SIG-M5 treated with dmso at 0.1 percent for 504 hours (cell line): ENCODE data around the gene CDYL.
"Not testable (repeated sequence)": the region's sequence is repeated elsewhere in the genome, so short reads cannot be mapped to it uniquely, and the experiment has no call there.

Source experiments
- DNase-seq: peaks from one replicate; lab custom pipeline; 2025; ENCODE audit not compliant: unreplicated experiment; lab: John Stamatoyannopoulos, UW

Gene CDYL

DNA sequence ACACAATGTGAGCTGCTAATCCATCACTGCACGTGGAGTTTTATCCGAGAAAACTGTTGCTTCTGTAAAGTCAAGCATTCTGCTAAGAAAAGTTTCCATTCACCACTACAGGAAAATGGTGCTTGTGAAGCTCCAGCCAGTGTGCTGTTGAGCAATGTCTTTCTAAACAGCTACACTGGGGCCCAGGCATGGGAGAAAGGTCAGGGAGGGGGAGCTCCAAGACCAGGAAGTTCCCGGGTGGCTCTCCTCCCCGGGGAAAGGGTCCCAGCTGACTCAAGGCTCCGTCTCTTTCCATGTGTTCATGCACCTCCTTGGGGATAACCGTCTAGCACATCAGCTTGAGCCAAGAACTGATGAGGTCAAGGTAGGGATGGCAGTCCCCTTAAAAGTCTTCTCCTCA is 207.1 kb downstream of the CDYL start:
- no peak for DNase-seq

DNA sequence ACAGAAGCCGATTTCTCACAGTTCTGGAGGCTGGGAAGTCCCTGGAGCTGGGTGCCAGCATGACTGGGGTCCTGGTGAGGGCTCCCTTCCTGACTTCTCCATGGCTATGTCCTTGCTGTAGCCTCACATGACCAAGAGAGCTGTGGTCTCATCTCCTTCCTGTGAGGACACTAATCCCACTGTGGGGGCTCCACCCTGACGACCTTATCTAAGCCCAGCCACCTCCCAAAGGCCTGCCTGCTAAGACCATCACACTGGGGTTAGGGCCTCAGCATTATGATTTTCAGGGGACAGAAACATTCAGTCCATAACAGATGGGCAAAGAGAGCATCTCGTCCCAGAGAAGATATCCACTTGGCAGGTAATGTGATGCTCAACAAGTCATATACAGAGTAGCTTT is 210.8 kb downstream of the CDYL start:
- no peak for DNase-seq

DNA sequence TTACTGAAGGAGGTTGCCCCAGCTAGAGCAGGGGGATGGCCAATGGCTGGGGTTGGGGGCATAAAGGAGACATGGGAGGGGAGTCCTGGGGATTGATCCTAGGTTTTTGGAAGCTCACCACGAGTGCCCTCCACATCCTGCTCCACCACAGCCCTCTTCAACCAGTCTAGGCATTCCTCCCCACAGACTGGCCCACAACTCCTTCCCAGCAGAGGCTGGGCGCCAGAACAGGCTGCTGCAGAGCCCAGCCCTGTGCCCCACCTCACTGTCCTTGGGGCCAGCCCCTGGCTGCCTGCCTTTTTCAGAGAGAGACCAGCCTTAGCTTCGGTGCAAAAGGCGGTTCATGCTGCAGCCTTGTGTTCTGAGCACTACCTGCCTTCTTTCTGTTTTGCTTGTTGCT is 211.2 kb downstream of the CDYL start:
- no peak for DNase-seq

DNA sequence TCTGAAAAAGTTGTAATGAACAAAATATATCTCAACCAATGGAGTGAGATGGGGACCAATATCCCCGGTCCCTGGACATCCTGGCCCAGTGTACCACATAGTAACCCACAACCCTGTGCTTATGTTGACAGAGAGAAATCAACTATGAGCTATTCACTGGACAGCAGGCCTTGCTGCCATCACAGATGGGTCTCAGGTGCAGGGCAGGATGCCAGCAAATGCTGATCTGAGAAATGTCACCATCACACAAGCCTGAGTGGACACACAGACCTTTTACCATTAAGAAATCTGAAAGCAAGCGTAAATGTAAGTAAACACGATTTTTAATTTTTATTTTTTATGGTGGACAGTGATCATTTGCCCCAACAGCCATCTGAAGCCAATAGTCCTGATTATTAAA is 218.5 kb downstream of the CDYL start:
- DNase-seq = no peak

DNA sequence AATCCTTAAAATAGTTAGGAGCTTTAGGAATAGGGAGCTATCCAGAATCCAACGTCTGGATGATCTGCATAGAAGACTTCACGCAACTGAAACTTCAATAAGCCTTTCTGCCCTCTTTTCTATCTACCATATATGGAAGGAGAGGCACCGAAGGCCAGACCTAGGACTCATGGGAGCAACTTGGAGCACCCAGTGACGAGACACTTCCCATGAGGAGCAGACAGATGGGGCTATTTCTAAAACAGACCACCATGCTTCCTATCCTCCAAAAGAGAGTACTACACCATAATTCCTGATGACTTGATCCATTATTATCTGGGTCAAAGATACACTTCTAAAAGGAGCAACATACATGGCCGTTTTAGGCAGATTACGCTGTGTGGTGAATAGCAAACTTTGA is 221.7 kb downstream of the CDYL start:
- no peak for DNase-seq

DNA sequence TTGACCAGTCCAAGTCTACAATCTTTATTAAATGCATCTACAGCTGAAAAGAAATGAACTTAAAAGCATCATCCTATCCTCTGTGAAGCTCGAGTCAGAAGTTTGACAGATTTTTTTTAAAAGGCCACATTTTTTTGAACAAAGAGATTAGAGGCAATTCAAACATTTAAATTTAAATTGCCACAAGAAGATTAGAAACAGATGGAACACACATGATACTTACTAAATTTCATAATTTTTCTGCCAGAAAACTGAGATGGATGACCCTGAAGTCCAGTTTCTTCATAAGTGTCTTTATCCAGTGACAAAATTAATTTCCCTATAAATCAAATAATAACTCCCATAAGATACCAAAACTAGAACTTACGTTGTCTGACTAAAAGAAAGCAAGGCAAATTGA is 223.4 kb downstream of the CDYL start:
- DNase-seq = no peak

DNA sequence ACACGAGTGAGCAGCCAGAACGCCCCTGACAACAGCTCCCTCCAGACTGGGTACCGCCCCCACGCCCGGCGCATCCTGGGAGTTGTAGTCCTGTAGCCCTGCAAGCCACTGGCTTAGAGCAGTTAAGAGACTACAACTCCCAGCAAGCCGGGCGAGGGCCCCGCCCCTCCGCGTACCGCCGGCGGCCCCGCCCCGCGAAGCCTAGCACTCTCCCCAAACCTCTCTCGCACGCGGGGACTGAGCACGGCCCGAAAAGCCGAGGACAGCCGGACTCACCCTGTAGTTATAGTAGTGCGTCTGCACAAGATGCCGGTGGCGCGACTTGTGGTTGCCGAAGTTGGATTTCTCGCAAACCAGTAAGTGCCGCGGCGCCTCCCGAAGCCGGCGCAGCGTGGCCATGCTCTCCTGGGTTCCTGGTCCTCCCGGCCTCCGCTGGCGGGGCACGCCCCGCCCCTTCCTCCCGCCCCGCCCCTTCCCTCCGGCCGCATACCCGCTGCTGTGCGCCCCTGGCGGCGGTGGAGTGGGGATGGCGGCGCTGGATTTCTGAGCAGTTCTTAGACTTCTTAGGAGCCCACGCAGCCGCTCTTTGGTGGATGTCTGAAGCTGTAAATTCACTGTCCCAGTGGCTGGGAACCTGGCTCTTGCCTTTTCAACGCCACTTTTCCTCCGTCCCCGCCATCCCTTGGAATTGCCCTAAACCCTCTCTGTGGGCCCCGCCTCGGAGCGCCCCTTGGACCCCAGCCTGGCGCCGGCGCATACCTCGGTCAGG is 227.6 kb downstream of the CDYL start, which contains the start of gene RPP40:
TSS of gene RPP40 (minus strand) at position 434 of the 769 bp plus-strand sequence. CDS start at position 399, 35 bp downstream.
- peak; percentile 96 for DNase-seq

DNA sequence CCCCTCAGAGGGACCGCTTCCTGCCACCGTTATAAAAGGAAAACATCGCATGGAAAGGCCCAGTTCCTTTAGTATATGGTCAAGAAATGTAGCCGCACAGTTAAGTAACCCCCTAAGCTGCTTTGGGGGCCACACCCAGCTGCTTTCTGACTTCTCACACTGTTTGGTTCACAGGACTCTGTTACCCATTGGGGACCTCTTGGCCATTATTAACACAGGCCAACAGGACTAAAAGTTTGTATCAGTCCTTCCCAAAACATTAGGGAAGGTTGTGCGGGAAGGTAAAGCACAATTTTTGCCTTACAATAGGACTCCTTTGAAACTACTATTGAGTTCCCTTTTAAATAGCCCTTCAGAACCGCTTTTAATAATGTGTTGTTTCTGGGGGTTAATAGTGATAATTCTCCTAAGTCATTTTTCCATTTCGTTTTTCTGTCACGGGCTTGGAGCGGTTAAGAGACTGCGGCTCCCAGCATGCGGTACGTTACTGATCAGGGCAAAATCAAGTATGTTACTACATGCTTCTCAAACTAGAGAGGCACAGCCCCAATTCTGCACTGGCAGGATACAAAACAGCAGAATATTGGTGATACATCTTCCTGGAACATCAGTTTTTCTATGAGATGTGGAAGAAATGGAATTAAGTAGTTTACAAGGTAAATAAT is 228.3 kb downstream of the CDYL start:
- peak; percentile 46 for DNase-seq

DNA sequence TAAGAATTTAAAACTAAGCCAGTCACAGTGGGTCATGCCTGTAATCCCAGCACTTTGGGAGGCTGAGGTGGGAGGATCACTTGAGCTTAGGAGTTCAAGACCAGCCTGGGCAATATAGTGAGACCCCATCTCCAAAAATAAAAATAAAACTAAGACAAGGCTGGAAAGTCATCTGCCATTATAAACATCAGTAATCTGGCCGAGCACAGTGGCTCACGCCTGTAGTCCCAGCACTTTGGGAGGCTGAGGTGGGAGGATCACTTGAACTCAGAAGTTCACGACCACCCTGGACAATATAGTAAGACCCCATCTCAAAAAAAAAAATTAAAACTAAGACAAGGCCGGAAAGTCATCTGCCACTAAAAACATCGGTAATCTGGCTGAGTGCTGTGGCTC is 228.8 kb downstream of the CDYL start:
- not testable (repeated sequence) for DNase-seq
